Endothelial cell of umbilical vein (primary cell): ENCODE data around the gene RTL3. TPM values are rescaled to one million over a fixed set of nuclear protein-coding genes. Genes with fewer than 3 reads are reported as not detected.

Source experiments
- BruUV-seq: library from RNA; stranded (reverse); fragments of 400-500 nt; replicated peaks from 2 replicates; lab custom pipeline; 2021; lab: Mats Ljungman, UMichigan
- CTCF ChIA-PET: fragments of 300-600, 350-600 bp; sonication (Branson Sonifier 250); formaldehyde crosslinking; loops from one replicate; lab custom pipeline; 2021; ENCODE audit warnings: antibody characterized with exemption, inconsistent platforms; lab: Charles Lee
- POLR2A ChIA-PET: fragments of 300-600, 350-600 bp; sonication (Branson Sonifier 250); formaldehyde crosslinking; loops from one replicate; lab custom pipeline; 2021; ENCODE audit warnings: antibody characterized with exemption, inconsistent platforms; lab: Charles Lee
- DNase-seq: peaks from one replicate; pipeline ENCODE4 v3.0.0-alpha.2; 2011; ENCODE audit warnings: low read depth, low spot score
- FAIRE-seq: peaks from 2 replicates; lab custom pipeline; 2011; peaks lifted over from hg19 to GRCh38; lab: Jason Lieb, UNC
- H2AFZ ChIP-seq: 2 replicates; pipeline ENCODE4 v1.6.0; 2012; ENCODE audit warnings: low read depth, low read length, control low read depth, inconsistent platforms
- H3K27ac ChIP-seq: 2 replicates; pipeline ENCODE4 v1.5.1; 2011; ENCODE audit warnings: low read depth, mild to moderate bottlenecking, control low read depth, low read length, moderate library complexity; ENCODE audit not compliant: insufficient read depth
- H3K27me3 ChIP-seq, 2 experiments: 2 replicates each; pipeline versions ENCODE4 v1.6.0 to v1.6.1; 2011; ENCODE audit warnings: low read length in 2 of 2, mixed read lengths in 1 of 2; ENCODE audit not compliant: control insufficient read depth in 2 of 2, insufficient read depth in 2 of 2
- H3K36me3 ChIP-seq, 2 experiments: 2 replicates in 1 of 2; 3 replicates in 1 of 2; pipeline ENCODE4 v1.5.1; 2011; ENCODE audit warnings: low read length in 2 of 2, mild to moderate bottlenecking in 1 of 2, moderate library complexity in 1 of 2; ENCODE audit not compliant: control insufficient read depth in 2 of 2, insufficient read depth in 2 of 2; ENCODE audit errors: extremely low read depth in 1 of 2
- H3K4me1 ChIP-seq: 3 replicates; pipeline ENCODE4 v1.5.1; 2011; ENCODE audit warnings: mild to moderate bottlenecking, low read length; ENCODE audit not compliant: control insufficient read depth, insufficient read depth; ENCODE audit errors: extremely low read depth
- H3K4me2 ChIP-seq: 2 replicates; pipeline ENCODE4 v1.6.1; 2011; ENCODE audit warnings: low read length, control low read depth, mixed read lengths; ENCODE audit not compliant: insufficient read depth
- H3K4me3 ChIP-seq, 3 experiments: fragments of 200-600 bp in 1 of 3; sonication (generic), shearing (Covaris generic) in 1 of 3; replicated peaks in 1 of 3; 2 replicates each; pipeline ENCODE4 v1.5.1; 2011 to 2016; ENCODE audit warnings: control low read depth in 3 of 3, low read length in 3 of 3, mild to moderate bottlenecking in 2 of 3, inconsistent platforms in 1 of 3, low read depth in 1 of 3, moderate library complexity in 1 of 3; ENCODE audit not compliant: insufficient read depth in 1 of 3
- H3K79me2 ChIP-seq: 2 replicates; pipeline ENCODE4 v1.6.0; 2012; ENCODE audit warnings: low read length, inconsistent platforms; ENCODE audit not compliant: control insufficient read depth, insufficient read depth
- H3K9ac ChIP-seq: replicated peaks from 2 replicates; pipeline ENCODE3; 2011; ENCODE audit warnings: low read length, control low read depth; ENCODE audit not compliant: insufficient read depth; ENCODE audit errors: extremely low read depth
- H3K9me1 ChIP-seq: replicated peaks from 3 replicates; pipeline ENCODE4 v1.6.0; 2011; ENCODE audit warnings: mild to moderate bottlenecking, low read length; ENCODE audit not compliant: control insufficient read depth, insufficient read depth; ENCODE audit errors: extremely low read depth
- H3K9me3 ChIP-seq: replicated peaks from 2 replicates; pipeline ENCODE4 v1.5.1; 2012; ENCODE audit warnings: low read length, inconsistent platforms; ENCODE audit not compliant: control insufficient read depth, insufficient read depth
- H4K20me1 ChIP-seq: replicated peaks from 2 replicates; pipeline ENCODE3; 2011; ENCODE audit warnings: mild to moderate bottlenecking, low read length; ENCODE audit not compliant: control insufficient read depth, insufficient read depth; ENCODE audit errors: extremely low read depth
- EZH2 ChIP-seq: IDR thresholded peaks from 2 replicates; pipeline ENCODE4 v1.6.1; 2012; ENCODE audit warnings: borderline replicate concordance, low read depth, mild to moderate bottlenecking, moderate library complexity, low read length, inconsistent platforms; ENCODE audit not compliant: severe bottlenecking
- FOS ChIP-seq: IDR thresholded peaks from 2 replicates; pipeline ENCODE4 v1.6.1; 2011; ENCODE audit warnings: mild to moderate bottlenecking, low read length, moderate library complexity, borderline replicate concordance; ENCODE audit not compliant: insufficient read depth
- GATA2 ChIP-seq: IDR thresholded peaks from 2 replicates; pipeline ENCODE4 v1.7.0; 2011; ENCODE audit warnings: low read depth, mild to moderate bottlenecking, moderate library complexity, mixed read lengths, low read length; ENCODE audit not compliant: insufficient read length, insufficient read depth
- JUN ChIP-seq: IDR thresholded peaks from 2 replicates; pipeline ENCODE4 v1.6.1; 2011; ENCODE audit warnings: borderline replicate concordance, low read depth; ENCODE audit not compliant: insufficient read length, insufficient read depth
- MYC ChIP-seq: IDR thresholded peaks from one replicate; pipeline ENCODE4 v1.6.1; 2011; ENCODE audit warnings: mild to moderate bottlenecking, low read depth, low read length
- POLR2A ChIP-seq: IDR thresholded peaks from 2 replicates; pipeline ENCODE4 v1.6.1; 2012; ENCODE audit warnings: low read depth, mild to moderate bottlenecking, control low read depth, low read length
- POLR2AphosphoS5 ChIP-seq: IDR thresholded peaks from 2 replicates; pipeline ENCODE4 v1.6.1; 2012; ENCODE audit warnings: low read depth, mild to moderate bottlenecking, control low read depth, low read length, moderate library complexity; ENCODE audit not compliant: insufficient read depth
- dilution Hi-C: fragments of 300-500 bp; cut with MboI; formaldehyde crosslinking; loops from one replicate; pipeline ENCODE4 v1.15.0; 2019; ENCODE audit warnings: low sequenced_read_pairs; ENCODE audit not compliant: extremely low pct_ligation_motif_present
- intact Hi-C: fragments of 100-400 bp; cut with micrococcal nuclease; formaldehyde crosslinking; loops from one replicate; pipeline ENCODE4 v1.10.0; 2022
- polyA plus RNA-seq, 4 experiments: library from polyadenylated mRNA; depleted of rRNA in 3 of 4; stranded (reverse) in 3 of 4; unstranded in 1 of 4; fragments of >200 nt; gene quantifications; 2 replicates each; pipeline versions ENCODE4 v1.2.1 to v1.2.3, GENCODE V29; 2011 to 2012; ENCODE audit warnings: missing spikeins in 1 of 4
- total RNA-seq: library from RNA; stranded (reverse); gene quantifications from 2 replicates; pipeline ENCODE4 v1.2.3, GENCODE V29; 2021
- TF ChIP-seq, protein P1 (sequence below): IDR thresholded peaks from 2 replicates; pipeline ENCODE4 v1.6.1; 2011; ENCODE audit not compliant: insufficient read depth, insufficient read length
- TF ChIP-seq, protein P2 (sequence below), 2 donors: IDR thresholded peaks; 1 replicate in 1 of 2; 2 replicates in 1 of 2; pipeline ENCODE4 v1.5.1; 2011; ENCODE audit warnings: low read length in 2 of 2, mild to moderate bottlenecking in 2 of 2, moderate library complexity in 2 of 2, control low read depth in 1 of 2, inconsistent platforms in 1 of 2, low read depth in 1 of 2; ENCODE audit not compliant: insufficient read depth in 1 of 2; ENCODE audit errors: extremely low read depth in 1 of 2

RTL3 gene
- total and polyA plus RNA-seq, 2 donors (not counting 3 experiments of a cell fraction or from before 2014, with no cell fraction given) = 0.04 TPM; not detected in 1

DNA sequence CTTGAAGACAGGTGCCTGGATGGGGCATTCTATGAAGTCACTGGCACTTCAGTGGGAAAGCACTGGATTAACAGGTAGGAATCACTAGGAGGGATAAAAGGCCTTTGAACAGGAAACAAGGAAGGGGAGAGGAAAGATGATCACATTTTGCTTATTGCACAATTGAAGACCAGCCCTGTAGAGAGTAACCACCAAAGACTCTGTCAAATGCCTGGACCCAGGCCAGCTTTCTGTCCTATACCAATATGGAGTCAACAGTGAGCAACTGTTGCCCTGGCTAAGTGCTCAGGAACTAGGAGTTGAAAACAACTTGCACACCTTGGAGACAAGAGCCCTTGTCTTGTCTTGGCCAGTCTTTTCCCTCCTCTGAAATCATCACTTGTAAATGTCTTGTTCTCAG, 14.1 kb upstream of the RTL3 start:
- Histone ChIP-seq H3K9me1 (no peaks in the 10 kb centered on the region), H3K4me1 (no peaks in the 10 kb centered on the region), H3K27ac (no peak overlapping the region), H4K20me1 (no peaks in the 10 kb centered on the region), H2AFZ (no peak overlapping the region), H3K9ac (no peak overlapping the region), H3K4me2 (no peak overlapping the region), H3K4me3 (no peak overlapping the region), H3K27me3 (no peaks in the 10 kb centered on the region), H3K9me3 (no peaks in the 10 kb centered on the region), H3K36me3 (no peaks in the 10 kb centered on the region), H3K79me2 (no peaks in the 10 kb centered on the region)
- no peak for FAIRE-seq
- dilution Hi-C loops = no loop called here
- no peak for DNase-seq
- intact Hi-C loops = no loop called here
- no TSS peak for BruUV-seq
- ChIA-PET POLR2A (no interaction called here), CTCF (no interaction called here)
- TF ChIP-seq JUN (no peak), FOS (no peak), GATA2 (no peak), POLR2A (no peak), POLR2AphosphoS5 (no peak), EZH2 (no peak), MYC (no peak)
- TF ChIP-seq, protein P1, sequence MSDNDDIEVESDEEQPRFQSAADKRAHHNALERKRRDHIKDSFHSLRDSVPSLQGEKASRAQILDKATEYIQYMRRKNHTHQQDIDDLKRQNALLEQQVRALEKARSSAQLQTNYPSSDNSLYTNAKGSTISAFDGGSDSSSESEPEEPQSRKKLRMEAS = no peak
- TF ChIP-seq, protein P2, sequence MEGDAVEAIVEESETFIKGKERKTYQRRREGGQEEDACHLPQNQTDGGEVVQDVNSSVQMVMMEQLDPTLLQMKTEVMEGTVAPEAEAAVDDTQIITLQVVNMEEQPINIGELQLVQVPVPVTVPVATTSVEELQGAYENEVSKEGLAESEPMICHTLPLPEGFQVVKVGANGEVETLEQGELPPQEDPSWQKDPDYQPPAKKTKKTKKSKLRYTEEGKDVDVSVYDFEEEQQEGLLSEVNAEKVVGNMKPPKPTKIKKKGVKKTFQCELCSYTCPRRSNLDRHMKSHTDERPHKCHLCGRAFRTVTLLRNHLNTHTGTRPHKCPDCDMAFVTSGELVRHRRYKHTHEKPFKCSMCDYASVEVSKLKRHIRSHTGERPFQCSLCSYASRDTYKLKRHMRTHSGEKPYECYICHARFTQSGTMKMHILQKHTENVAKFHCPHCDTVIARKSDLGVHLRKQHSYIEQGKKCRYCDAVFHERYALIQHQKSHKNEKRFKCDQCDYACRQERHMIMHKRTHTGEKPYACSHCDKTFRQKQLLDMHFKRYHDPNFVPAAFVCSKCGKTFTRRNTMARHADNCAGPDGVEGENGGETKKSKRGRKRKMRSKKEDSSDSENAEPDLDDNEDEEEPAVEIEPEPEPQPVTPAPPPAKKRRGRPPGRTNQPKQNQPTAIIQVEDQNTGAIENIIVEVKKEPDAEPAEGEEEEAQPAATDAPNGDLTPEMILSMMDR (IDR thresholded peaks at IDR 0.05; ENCODE audit: extremely low read depth in 1 of 2, insufficient read depth in 1 of 2, low read depth in 1 of 2, low read length in 2 of 2) = no peak
